NB4 (cell line): ENCODE data around the gene PRKCSH.

Source experiments
- CTCF ChIP-seq: IDR thresholded peaks from one replicate; pipeline ENCODE4 v1.5.1; 2012; ENCODE audit warnings: low read depth, low read length
- MAX ChIP-seq: IDR thresholded peaks from 2 replicates; pipeline ENCODE4 v1.6.1; 2011; ENCODE audit warnings: low read depth, low read length
- MYC ChIP-seq: IDR thresholded peaks from 2 replicates; pipeline ENCODE4 v1.6.1; 2011; ENCODE audit warnings: low read depth, low read length
- POLR2A ChIP-seq: IDR thresholded peaks from 2 replicates; pipeline ENCODE4 v1.6.1; 2011; ENCODE audit warnings: mild to moderate bottlenecking; ENCODE audit not compliant: insufficient read length; ENCODE audit errors: extremely low read depth

GRCh38 chr19:11404588-11405222 is 30.7 kb upstream of the PRKCSH start:
- no peak for TF ChIP-seq POLR2A
- no peak for TF ChIP-seq CTCF
- no peak for TF ChIP-seq MAX
- no peak for TF ChIP-seq MYC
